Measurements from ENCODE around the gene XRCC3.

XRCC3 gene

GRCh38 chr14:103738166-103738565, 22.9 kb upstream of the XRCC3 start:
- DNase-seq: no peak

- DNase-seq: no peak
These were observed 22.3 kb upstream of the XRCC3 start for GRCh38 chr14:103737432-103738045.

- DNase-seq: no peak
These were observed 21.5 kb upstream of the XRCC3 start for GRCh38 chr14:103736546-103737431.

- DNase-seq: no peak
These were observed 20.7 kb upstream of the XRCC3 start for GRCh38 chr14:103735815-103736545.

- DNase-seq: no peak
These were observed 20.2 kb upstream of the XRCC3 start for GRCh38 chr14:103735439-103735814.

GRCh38 chr14:103735022-103735421, 19.8 kb upstream of the XRCC3 start:
- no peak for DNase-seq

- DNase-seq: no peak
These were observed 19.0 kb upstream of the XRCC3 start for GRCh38 chr14:103734081-103734888.

GRCh38 chr14:103733651-103734050, 18.4 kb upstream of the XRCC3 start:
- no peak for DNase-seq

GRCh38 chr14:103732868-103733620, 17.8 kb upstream of the XRCC3 start:
- DNase-seq: no peak

- DNase-seq: no peak
These were observed 16.9 kb upstream of the XRCC3 start for GRCh38 chr14:103731916-103732867.

GRCh38 chr14:103731481-103731880, 16.2 kb upstream of the XRCC3 start:
- DNase-seq: no peak

GRCh38 chr14:103730490-103731035, 15.3 kb upstream of the XRCC3 start:
- no peak for DNase-seq

- no peak for DNase-seq
These were observed 14.5 kb upstream of the XRCC3 start for GRCh38 chr14:103729496-103730448.

GRCh38 chr14:103728721-103729120, 13.5 kb upstream of the XRCC3 start:
- DNase-seq: no peak

- no peak for DNase-seq
These were observed 12.9 kb upstream of the XRCC3 start for GRCh38 chr14:103728141-103728540.

GRCh38 chr14:103727313-103727980, 12.2 kb upstream of the XRCC3 start:
- no peak for DNase-seq

- no peak for DNase-seq
These were observed 11.2 kb upstream of the XRCC3 start for GRCh38 chr14:103726474-103726873.

GRCh38 chr14:103725739-103726395, 10.6 kb upstream of the XRCC3 start:
- peak; percentile 20 for DNase-seq
